IPS-11a (cell line): Measurements from ENCODE around the gene TMPRSS3.
"Not testable (repeated sequence)": the region's sequence is repeated elsewhere in the genome, so short reads cannot be mapped to it uniquely, and the experiment has no call there.

Experiments used
- H3K4me3 ChIP-seq: one replicate; pipeline ENCODE4 v1.5.1; 2013; ENCODE audit warnings: low read depth, low read length, control low read depth

TMPRSS3 gene

DNA sequence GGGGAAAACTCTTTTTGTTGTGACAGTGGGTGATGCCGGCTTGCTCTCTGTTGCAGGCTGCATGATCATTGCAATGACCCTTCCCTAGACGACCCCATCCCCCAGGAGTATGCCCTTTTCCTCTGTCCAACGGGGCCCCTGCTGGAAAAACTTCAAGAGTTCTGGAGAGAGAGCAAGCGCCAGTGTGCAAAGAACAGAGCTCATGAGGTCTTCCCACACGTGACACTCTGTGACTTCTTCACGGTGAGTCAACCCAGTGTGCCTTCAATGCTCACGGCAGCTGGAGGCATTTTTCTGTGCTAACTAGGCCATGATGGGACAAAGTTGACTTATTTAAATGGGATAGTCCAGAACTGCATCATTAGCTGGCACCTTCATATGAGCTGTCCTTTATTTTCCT lies 13.5 kb upstream of the TMPRSS3 start:
- no peak overlapping the region for H3K4me3 ChIP-seq

- H3K4me3 ChIP-seq = not testable (repeated sequence)
Observed at GRCh38 chr21:42408718-42409117, 12.9 kb upstream of the TMPRSS3 start.

- H3K4me3 ChIP-seq = no peak overlapping the region
Observed at GRCh38 chr21:42407476-42407875, 11.6 kb upstream of the TMPRSS3 start.

- H3K4me3 ChIP-seq = no peak overlapping the region
Observed at GRCh38 chr21:42406866-42407265, 11.0 kb upstream of the TMPRSS3 start.

DNA sequence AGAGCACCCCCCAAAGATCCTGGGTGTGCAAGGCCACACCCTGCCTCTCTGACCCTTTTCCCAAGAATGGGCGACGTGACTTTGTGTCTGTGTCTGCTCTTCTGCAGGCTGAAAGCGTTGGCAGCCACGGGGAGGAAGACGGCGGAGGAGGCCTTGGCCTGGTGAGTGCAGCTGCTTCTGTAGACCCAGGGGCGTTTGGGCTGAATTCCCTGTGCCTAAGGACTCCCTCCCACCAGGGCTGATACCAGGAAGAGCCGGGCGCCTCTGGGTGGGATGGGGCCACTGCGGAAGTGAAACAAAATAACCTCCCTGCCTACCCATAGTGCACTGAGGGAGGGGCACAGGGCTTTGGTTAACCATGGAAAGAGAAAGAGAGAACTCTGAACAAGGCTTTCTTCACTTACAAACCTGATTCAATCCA lies 10.4 kb upstream of the TMPRSS3 start:
- no peak overlapping the region for H3K4me3 ChIP-seq

GRCh38 chr21:42405064-42406013 lies 9.5 kb upstream of the TMPRSS3 start:
- no peak overlapping the region for H3K4me3 ChIP-seq

DNA sequence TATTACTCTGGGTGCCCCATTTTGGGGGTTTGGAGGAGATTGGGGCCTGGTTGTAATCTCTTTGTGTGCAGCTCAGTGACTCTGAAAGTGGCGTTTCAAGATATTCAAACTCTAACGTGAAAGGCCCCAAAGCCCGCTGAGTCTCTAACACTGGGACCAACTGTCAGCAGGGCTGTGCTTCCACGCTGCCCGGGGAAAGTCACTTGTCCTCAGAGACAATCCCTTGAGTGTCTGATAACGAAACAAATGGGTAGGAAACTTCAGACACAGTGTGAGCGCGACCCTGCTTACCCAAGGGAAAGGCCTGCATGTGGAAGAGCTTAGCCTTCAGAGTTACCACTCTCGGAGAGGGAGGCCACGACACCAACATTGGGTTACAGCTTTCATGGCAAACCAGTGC lies 8.7 kb upstream of the TMPRSS3 start:
- no peak overlapping the region for H3K4me3 ChIP-seq

- no peak within 1 kb of the TSS for H3K4me3 ChIP-seq
Observed at GRCh38 chr21:42403611-42404231, 7.9 kb upstream of the TMPRSS3 start, which contains the start of gene UBASH3A. UBASH3A (plus strand) TSS chr21:42403902; CDS start chr21:42403946, 44 bp downstream.

- no peak overlapping the region for H3K4me3 ChIP-seq
Observed at GRCh38 chr21:42401820-42402251, 6.0 kb upstream of the TMPRSS3 start.

GRCh38 chr21:42401154-42401553 lies 5.3 kb upstream of the TMPRSS3 start:
- H3K4me3 ChIP-seq = no peak overlapping the region

DNA sequence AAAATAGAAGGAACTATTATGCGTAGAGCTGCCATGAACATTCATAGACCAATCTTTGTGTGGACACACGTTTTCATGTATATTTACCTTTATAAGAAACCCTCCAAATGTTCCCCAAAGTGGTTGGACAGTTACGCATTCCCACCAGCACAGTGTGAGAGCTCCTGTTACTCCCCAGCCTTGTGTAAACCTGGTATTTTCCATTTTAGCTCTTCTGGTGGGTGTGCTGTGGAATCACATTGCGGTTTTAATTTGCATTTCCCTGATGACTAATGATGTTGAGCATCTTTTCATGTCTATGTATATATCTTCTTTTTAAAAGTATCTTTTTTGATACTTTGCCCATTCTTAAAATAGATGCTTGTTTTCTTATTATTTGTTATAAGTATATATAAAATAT lies 4.7 kb upstream of the TMPRSS3 start:
- no peak overlapping the region for H3K4me3 ChIP-seq

DNA sequence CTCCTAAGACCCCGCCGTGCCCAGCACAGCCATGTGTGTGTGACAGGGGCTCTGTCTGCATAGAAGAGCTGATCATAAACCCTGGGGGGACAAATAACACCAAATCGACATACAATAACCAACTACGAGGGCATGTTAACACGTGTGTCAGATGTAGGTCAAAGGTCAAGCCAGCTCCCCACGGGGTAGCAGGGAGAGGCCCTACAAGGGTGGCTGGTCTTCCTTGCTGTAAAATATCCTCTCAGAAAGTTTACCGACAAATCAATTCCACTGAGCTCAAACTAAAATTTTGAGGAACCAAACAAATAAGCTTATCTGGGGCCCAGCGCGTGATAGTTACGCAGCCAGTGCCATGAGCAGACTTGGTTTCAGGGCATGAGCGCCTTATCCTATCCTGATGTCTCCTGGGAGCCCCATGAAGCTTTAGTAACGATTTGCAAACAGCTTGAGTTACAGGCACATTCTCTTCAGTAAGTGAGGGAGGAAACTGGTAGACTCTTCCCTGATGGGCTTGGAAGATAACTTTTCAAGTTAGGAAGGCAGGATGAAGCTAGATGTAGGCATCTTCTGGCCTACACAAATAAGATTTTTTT lies 2.7 kb upstream of the TMPRSS3 start:
- H3K4me3 ChIP-seq = no peak overlapping the region

GRCh38 chr21:42397746-42398394 lies 2.0 kb upstream of the TMPRSS3 start:
- H3K4me3 ChIP-seq = no peak overlapping the region

- no peak overlapping the region for H3K4me3 ChIP-seq
Observed at GRCh38 chr21:42396799-42397745, 1.2 kb upstream of the TMPRSS3 start.

DNA sequence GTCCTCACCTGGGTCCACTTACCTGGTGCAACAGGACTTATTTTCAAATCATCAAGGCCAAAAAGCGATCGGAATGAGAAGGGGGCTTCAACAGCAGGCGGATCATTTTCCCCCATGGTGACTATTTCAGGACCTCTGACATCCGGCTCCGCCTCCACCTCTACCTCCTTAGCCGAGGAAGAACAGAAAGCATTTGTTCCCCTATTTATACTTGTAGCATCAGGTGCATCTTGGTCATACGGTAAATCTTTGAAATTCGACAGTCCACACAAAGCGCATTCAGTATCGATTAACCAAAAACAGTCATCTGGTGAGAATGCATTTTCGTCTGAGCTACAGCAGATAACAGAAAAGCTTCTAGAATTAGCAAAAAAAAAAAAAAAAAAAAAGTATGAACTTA lies 550 bp downstream of the TMPRSS3 start:
- no peak overlapping the region for H3K4me3 ChIP-seq

DNA sequence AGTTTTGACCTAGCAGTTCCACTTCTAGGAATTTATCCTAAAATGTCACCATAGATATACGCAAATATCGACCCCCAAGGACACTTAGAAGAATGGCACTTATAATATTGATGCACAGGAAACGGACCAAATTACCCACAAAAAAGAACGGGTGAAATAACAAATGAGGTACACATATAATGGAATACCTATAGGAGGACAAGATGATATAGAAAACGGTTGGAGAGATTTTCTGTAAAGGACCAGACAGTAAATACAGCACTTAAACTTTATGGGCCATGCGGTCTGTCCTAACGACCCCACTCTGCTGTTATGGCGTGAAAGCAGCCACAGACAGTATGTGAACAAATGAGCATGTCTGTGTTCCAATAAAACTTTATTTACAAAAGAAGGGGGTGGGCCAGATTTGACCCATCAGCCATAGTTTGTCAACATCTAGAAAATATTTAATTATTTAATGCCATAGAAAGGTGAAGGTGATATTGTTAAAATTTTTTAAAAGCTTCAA lies 2.4 kb downstream of the TMPRSS3 start:
- no peak overlapping the region for H3K4me3 ChIP-seq

- H3K4me3 ChIP-seq = no peak overlapping the region
Observed at GRCh38 chr21:42392731-42393442, 3.0 kb downstream of the TMPRSS3 start.

- H3K4me3 ChIP-seq = no peak overlapping the region
Observed at GRCh38 chr21:42391297-42391696, 4.6 kb downstream of the TMPRSS3 start.

DNA sequence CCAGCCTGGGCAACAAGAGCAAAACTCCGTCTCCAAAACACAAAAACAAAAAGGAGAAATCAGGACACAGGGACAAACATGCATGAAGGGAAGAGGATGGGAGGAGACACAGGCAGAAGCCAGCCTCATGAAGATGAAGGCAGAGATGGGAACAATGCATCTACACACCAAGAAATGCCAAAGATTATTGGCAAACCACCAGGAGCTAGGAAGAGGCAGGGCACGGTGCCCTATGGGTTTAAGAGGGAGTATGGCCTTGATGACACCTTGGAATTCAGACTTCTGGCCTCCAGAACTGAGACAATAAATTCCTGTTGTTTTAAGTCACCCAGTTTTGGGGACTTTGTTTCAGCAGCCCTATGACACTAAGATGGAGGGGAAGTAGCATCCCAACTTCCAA lies 5.2 kb downstream of the TMPRSS3 start:
- no peak overlapping the region for H3K4me3 ChIP-seq
